HEK293 (cell line): ENCODE results near the gene ESPNL.

Experiments used
- CTCF ChIA-PET: fragments of 350-600 bp; formaldehyde crosslinking; extraction: SDS; loops from one replicate; lab custom pipeline; 2021; ENCODE audit warnings: antibody characterized with exemption; lab: Yijun Ruan, JAX
- POLR2A ChIA-PET: fragments of 300-600 bp; formaldehyde crosslinking; extraction: SDS; loops from one replicate; lab custom pipeline; 2020; ENCODE audit warnings: antibody characterized with exemption, inconsistent platforms; lab: Yijun Ruan, JAX
- H3K27ac ChIP-seq: fragments of 200-500 bp; sonication (Bioruptor generic); 2 replicates; pipeline ENCODE4 v1.5.1; 2014; ENCODE audit warnings: low read depth, low read length, control low read depth, inconsistent platforms; ENCODE audit errors: extremely low read depth
- H3K36me3 ChIP-seq, 2 experiments: fragments of 200-500 bp in 1 of 2; sonication (Bioruptor generic) in 1 of 2; 1 replicate in 1 of 2; 2 replicates in 1 of 2; pipeline ENCODE4 v1.5.1; 2014 to 2017; ENCODE audit warnings: inconsistent platforms in 2 of 2, low read length in 2 of 2; ENCODE audit not compliant: control insufficient read depth in 2 of 2, insufficient read depth in 1 of 2
- H3K4me1 ChIP-seq: fragments of 200-500 bp; sonication (Bioruptor generic); 2 replicates; pipeline ENCODE4 v1.5.1; 2014; ENCODE audit warnings: mild to moderate bottlenecking, low read length, inconsistent platforms; ENCODE audit not compliant: control insufficient read depth, insufficient read depth
- H3K4me3 ChIP-seq: 2 replicates; pipeline ENCODE4 v1.5.1; 2011; ENCODE audit warnings: low read depth, mild to moderate bottlenecking, control low read depth, low read length, moderate library complexity
- H3K9me3 ChIP-seq: fragments of 200-500 bp; sonication (Bioruptor generic); 2 replicates; pipeline ENCODE4 v1.5.1; 2014; ENCODE audit warnings: low read depth, low read length, inconsistent platforms; ENCODE audit not compliant: control insufficient read depth, insufficient read depth
- AEBP2 ChIP-seq: fragments of 450-650 bp; formaldehyde crosslinking; IDR thresholded peaks from 2 replicates; pipeline ENCODE4 v1.5.1; 2016; ENCODE audit warnings: missing biosample characterization, missing genetic modification characterization, borderline replicate concordance
- MZF1 ChIP-seq: fragments of 450-650 bp; formaldehyde crosslinking; IDR thresholded peaks from 2 replicates; pipeline ENCODE4 v1.5.1; 2017; ENCODE audit warnings: missing biosample characterization, missing genetic modification characterization, borderline replicate concordance
- PRDM4 ChIP-seq: fragments of 450-650 bp; formaldehyde crosslinking; IDR thresholded peaks from 2 replicates; pipeline ENCODE4 v1.5.1; 2017; ENCODE audit warnings: missing biosample characterization, missing genetic modification characterization
- ZBTB20 ChIP-seq: fragments of 450-650 bp; formaldehyde crosslinking; IDR thresholded peaks from 2 replicates; pipeline ENCODE4 v1.5.1; 2016; ENCODE audit warnings: missing biosample characterization, missing genetic modification characterization
- ZBTB8A ChIP-seq: fragments of 450-650 bp; formaldehyde crosslinking; IDR thresholded peaks from 2 replicates; pipeline ENCODE4 v1.5.1; 2016; ENCODE audit warnings: missing biosample characterization, missing genetic modification characterization
- ZFP41 ChIP-seq: fragments of 450-650 bp; formaldehyde crosslinking; IDR thresholded peaks from 2 replicates; pipeline ENCODE4 v1.5.1; 2016; ENCODE audit warnings: missing biosample characterization, missing genetic modification characterization, borderline replicate concordance
- ZNF132 ChIP-seq: fragments of 450-650 bp; formaldehyde crosslinking; IDR thresholded peaks from 2 replicates; pipeline ENCODE4 v1.5.1; 2017; ENCODE audit warnings: missing biosample characterization, missing genetic modification characterization, borderline replicate concordance
- ZNF239 ChIP-seq: fragments of 450-650 bp; formaldehyde crosslinking; IDR thresholded peaks from 2 replicates; pipeline ENCODE4 v1.5.1; 2016; ENCODE audit warnings: missing biosample characterization, missing genetic modification characterization
- ZNF292 ChIP-seq: fragments of 450-650 bp; formaldehyde crosslinking; IDR thresholded peaks from 2 replicates; pipeline ENCODE4 v1.5.1; 2016; ENCODE audit warnings: low read depth, missing biosample characterization, missing genetic modification characterization, borderline replicate concordance
- ZNF423 ChIP-seq: fragments of 450-650 bp; formaldehyde crosslinking; IDR thresholded peaks from 2 replicates; pipeline ENCODE4 v1.5.1; 2016; ENCODE audit warnings: missing biosample characterization, missing genetic modification characterization
- ZNF555 ChIP-seq: fragments of 450-650 bp; formaldehyde crosslinking; conservative IDR thresholded peaks from 2 replicates; pipeline ENCODE4 v1.5.1; 2017; ENCODE audit warnings: missing biosample characterization, mild to moderate bottlenecking, missing genetic modification characterization, inconsistent platforms
- ZNF596 ChIP-seq: fragments of 450-650 bp; IDR thresholded peaks from 2 replicates; pipeline ENCODE4 v1.5.0; 2018; ENCODE audit warnings: missing biosample characterization, mild to moderate bottlenecking, missing genetic modification characterization, moderate library complexity
- ZSCAN30 ChIP-seq: fragments of 450-650 bp; IDR thresholded peaks from 2 replicates; pipeline ENCODE4 v1.5.1; 2018; ENCODE audit warnings: missing biosample characterization, mild to moderate bottlenecking, missing genetic modification characterization, moderate library complexity

ESPNL gene

GRCh38 chr2:238138331-238139195 lies 38.4 kb downstream of the ESPNL start, which contains the start of gene KLHL30 (continued):
- TF ChIP-seq PRDM4 (tag by site-specific recombination) (no peak), MZF1 (no peak), ZBTB8A (tag by site-specific recombination) (no peak)

- no peak overlapping the region for H3K4me3 ChIP-seq
- no peak overlapping the region for H3K27ac ChIP-seq
- TF ChIP-seq ZNF292 (tag by site-specific recombination), result no peak
- peak; percentile 42; the same call in 1 of the 2 replicates for TF ChIP-seq ZNF423 (tag by site-specific recombination)
- no peaks in the 10 kb centered on the region for H3K9me3 ChIP-seq
- no peaks in the 10 kb centered on the region for H3K4me1 ChIP-seq
- POLR2A ChIA-PET, result no interaction called here
- CTCF ChIA-PET, result interaction anchor here (0.7 to 1.0 kb wide), 2 partner anchors 79 to 284 kb away, joined by 3 read pairs; no protein-coding TSS in a partner anchor
- no peaks in the 10 kb centered on the region for H3K36me3 ChIP-seq
Measured at GRCh38 chr2:238139196-238140039, 39.3 kb downstream of the ESPNL start.

- H3K9me3 ChIP-seq, result no peaks in the 10 kb centered on the region
- TF ChIP-seq ZNF555 (tag by site-specific recombination) (no peak), ZFP41 (tag by site-specific recombination) (no peak), ZNF132 (tag by site-specific recombination) (no peak), ZSCAN30 (tag by site-specific recombination) (no peak), AEBP2 (tag by site-specific recombination) (no peak), ZBTB20 (tag by site-specific recombination) (no peak), ZNF239 (no peak), ZNF596 (tag by site-specific recombination) (no peak)
- TF ChIP-seq, all 188 proteins: peak for 0
- Histone ChIP-seq H3K4me3 (no peak overlapping the region), H3K36me3 (no peaks in the 10 kb centered on the region), H3K27ac (no peak overlapping the region), H3K4me1 (no peaks in the 10 kb centered on the region)
- ChIA-PET CTCF (interaction anchor here (1.0 kb wide), 1 partner anchor 285 kb away, joined by 3 read pairs; no protein-coding TSS in a partner anchor), POLR2A (no interaction called here)
Measured at GRCh38 chr2:238140040-238140439, 39.9 kb downstream of the ESPNL start.
